H1 (cell line): ENCODE measurements around the gene TMEM245. TPM values are rescaled to one million over a fixed set of nuclear protein-coding genes. Genes with fewer than 3 reads are reported as not detected.

Experiments used
- KDM5A ChIP-seq: fragments of 200-600 bp; IDR thresholded peaks from 2 replicates; pipeline ENCODE4 v1.7.1; 2012; ENCODE audit warnings: mild to moderate bottlenecking, low read length, inconsistent platforms, mixed read lengths
- NRF1 ChIP-seq: IDR thresholded peaks from 2 replicates; pipeline ENCODE4 v1.6.1; 2011; ENCODE audit warnings: mild to moderate bottlenecking, low read depth, low read length, improper control_type of control experiment
- polyA plus RNA-seq, 7 experiments: library from polyadenylated mRNA; depleted of rRNA in 3 of 7; stranded (reverse) in 5 of 7; unstranded in 2 of 7; fragments of >200 nt in 5 of 7; fragments of 200-250 nt in 2 of 7; gene quantifications; 1 replicate in 5 of 7; 2 replicates in 1 of 7; 4 replicates in 1 of 7; pipeline versions ENCODE4 v1.2.1 to v1.2.3, GENCODE V29; 2011 to 2013; ENCODE audit warnings: missing spikeins in 2 of 7, mixed read lengths in 2 of 7
- total RNA-seq: library from RNA; stranded (reverse); fragmentation: NEBNext Ultra II Directional; extraction: Animal tissue kit (Norgen Biotek cat#: 25700); gene quantifications from 2 replicates; pipeline ENCODE4 v1.2.1, GENCODE V29; 2021
- TF ChIP-seq, protein P1 (sequence below): IDR thresholded peaks from 2 replicates; pipeline ENCODE4 v1.6.1; 2012; ENCODE audit warnings: inconsistent platforms

The TMEM245 gene
- total and polyA plus RNA-seq, 2 of the 8 experiments (the other 6 are each of a cell fraction or from before 2014, with no cell fraction given), result 44.3 to 45.8 TPM

DNA sequence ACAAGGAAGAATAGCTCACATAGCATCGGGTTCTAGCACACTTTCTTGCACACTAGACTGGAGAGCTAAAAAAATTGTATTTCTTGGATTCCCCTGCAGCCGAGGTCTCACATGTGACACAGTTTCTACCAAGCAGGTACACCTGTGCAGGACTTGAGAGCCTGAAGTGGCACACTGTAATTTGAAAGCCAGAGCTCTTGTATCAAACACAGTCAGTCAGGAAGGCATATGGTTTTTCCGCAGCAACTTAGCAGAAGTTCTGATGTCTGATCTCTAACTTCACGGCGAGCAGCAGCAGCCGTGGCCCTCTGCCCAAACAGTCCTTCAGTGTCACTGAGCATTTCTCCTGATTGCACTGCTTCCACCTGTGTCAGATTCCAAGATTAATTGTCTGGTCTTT is 25.5 kb downstream of the TMEM245 start (continued):
- TF ChIP-seq, protein P1, sequence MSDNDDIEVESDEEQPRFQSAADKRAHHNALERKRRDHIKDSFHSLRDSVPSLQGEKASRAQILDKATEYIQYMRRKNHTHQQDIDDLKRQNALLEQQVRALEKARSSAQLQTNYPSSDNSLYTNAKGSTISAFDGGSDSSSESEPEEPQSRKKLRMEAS, result no peak
- TF ChIP-seq NRF1, result no peak
- no peak for TF ChIP-seq KDM5A
